ENCODE data around the gene A1BG. TPM values are rescaled to one million over a fixed set of nuclear protein-coding genes. Genes with fewer than 3 reads are reported as not detected.
A peak's percentile ranks its signal among the peaks of the same experiment; 100 is the strongest.

The A1BG gene
- total and polyA plus RNA-seq, 2 experiments from 2014 or later = 35.9 to 108 TPM

DNA sequence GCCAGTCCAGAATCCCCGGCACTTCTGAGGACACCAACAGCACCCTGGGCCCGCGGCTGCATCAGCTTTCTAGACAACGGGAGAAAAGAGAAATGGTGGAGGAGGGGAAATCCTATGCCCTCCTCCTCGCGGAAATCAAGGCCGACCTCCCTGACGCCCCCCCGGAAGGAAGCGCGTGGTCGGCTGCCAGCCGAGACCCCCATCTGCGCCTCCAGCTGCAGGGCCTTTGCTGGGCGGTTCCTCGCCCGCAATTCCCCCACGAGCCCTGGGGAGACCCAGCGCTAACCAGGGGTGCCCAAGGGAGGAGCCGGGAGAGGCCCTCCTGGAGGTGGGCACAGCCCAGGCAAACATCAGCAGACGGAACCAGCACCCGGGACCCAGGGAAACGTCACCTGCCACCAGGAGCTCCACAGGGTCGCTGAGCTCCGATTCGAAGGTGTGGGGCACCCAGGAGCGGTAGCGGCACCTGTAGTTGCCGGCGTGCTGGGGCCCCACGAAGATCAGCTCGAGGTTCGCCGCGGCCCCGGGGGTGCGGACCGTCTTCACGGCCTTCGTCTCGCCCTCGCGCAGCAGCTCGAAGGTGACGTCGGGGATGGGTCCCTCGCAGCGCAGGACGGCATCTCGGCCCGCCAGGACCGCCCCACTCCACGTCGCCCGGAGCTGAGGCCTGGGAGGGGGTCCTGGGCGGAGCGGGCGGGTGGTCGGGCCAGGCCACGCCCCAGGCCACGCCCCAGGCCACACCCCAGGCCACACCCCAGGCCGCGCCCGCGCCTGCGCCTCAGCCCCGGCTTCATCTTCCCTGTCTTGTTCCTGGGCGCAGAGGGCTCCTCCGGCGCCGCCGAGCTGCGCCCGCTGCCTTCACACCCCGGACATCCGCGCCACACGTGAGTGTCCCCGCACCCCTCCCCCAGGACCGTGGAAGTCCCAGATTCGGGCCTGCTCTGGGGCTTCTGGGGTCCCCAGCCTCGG lies 6.0 kb downstream of the A1BG start:
- Histone ChIP-seq H3K27me3 (peaks cover 4% of the 10 kb centered on the region), H4K20me1 (ENCODE audit: insufficient read depth, poor library complexity, severe bottlenecking) (no peaks in the 10 kb centered on the region), H3K4me1 (ENCODE audit: insufficient read depth) (peaks cover 8% of the 10 kb centered on the region), H3K27ac (peak overlapping the region; percentile 91), H2AFZ (peak overlapping the region; percentile 90), H3K9me3 (ENCODE audit: low read depth) (no peaks in the 10 kb centered on the region), H3K4me3 (peak overlapping the region; percentile 99), H3K79me2 (peaks cover 18% of the 10 kb centered on the region), H3K4me2 (peak overlapping the region; percentile 85), H3K9me2 (replicated peaks; ENCODE audit: insufficient read depth) (no peaks in the 10 kb centered on the region), H3K36me3 (replicated peaks; ENCODE audit: insufficient read depth, low read depth) (no peaks in the 10 kb centered on the region)
- no peak for TF ChIP-seq EZH2phosphoT487 (IDR thresholded peaks at IDR 0.05; ENCODE audit: low read depth, severe bottlenecking, unreplicated experiment)
- DNase-seq (ENCODE audit: low spot score) = peak; percentile 87
- WGBS (ENCODE audit: low lambda C conversion rate, missing lambda C conversion rate) = under 1% methylated on average over 59 of the region's 82 CpGs

DNA sequence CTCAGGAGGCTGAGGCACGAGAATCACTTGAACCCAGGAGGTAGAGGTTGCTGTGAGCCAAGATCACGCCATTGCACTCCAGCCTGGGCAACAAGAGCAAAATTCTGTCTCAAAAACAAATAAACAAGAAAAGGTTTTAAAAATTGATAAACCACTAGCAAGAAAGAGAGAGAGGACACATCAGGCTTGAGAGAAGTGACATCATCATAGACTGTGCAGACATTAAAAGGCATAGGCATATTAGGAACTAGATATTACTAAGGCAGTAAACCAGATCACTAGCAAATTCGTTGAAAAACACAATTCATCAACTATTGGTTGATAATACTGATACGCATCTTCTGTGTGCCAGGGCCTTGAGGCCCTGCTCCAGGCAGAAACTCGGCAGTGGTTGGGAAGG lies 7.7 kb downstream of the A1BG start:
- H2AFZ ChIP-seq = no peak overlapping the region
- no peak overlapping the region for H3K4me3 ChIP-seq
- H3K27ac ChIP-seq = no peak overlapping the region
- H3K79me2 ChIP-seq = peaks cover 18% of the 10 kb centered on the region
- peaks cover 8% of the 10 kb centered on the region for H3K4me1 ChIP-seq (ENCODE audit: insufficient read depth)
- H3K27me3 ChIP-seq = peaks cover 4% of the 10 kb centered on the region
- 92% methylated on average over 5 of the region's 5 CpGs for WGBS (ENCODE audit: low lambda C conversion rate, missing lambda C conversion rate)
- no peaks in the 10 kb centered on the region for H3K9me3 ChIP-seq (ENCODE audit: low read depth)
- peak overlapping the region; percentile 85 for H3K4me2 ChIP-seq
- no peaks in the 10 kb centered on the region for H4K20me1 ChIP-seq (ENCODE audit: insufficient read depth, poor library complexity, severe bottlenecking)
- H3K36me3 ChIP-seq (replicated peaks; ENCODE audit: insufficient read depth, low read depth) = no peaks in the 10 kb centered on the region
- TF ChIP-seq, protein P1, sequence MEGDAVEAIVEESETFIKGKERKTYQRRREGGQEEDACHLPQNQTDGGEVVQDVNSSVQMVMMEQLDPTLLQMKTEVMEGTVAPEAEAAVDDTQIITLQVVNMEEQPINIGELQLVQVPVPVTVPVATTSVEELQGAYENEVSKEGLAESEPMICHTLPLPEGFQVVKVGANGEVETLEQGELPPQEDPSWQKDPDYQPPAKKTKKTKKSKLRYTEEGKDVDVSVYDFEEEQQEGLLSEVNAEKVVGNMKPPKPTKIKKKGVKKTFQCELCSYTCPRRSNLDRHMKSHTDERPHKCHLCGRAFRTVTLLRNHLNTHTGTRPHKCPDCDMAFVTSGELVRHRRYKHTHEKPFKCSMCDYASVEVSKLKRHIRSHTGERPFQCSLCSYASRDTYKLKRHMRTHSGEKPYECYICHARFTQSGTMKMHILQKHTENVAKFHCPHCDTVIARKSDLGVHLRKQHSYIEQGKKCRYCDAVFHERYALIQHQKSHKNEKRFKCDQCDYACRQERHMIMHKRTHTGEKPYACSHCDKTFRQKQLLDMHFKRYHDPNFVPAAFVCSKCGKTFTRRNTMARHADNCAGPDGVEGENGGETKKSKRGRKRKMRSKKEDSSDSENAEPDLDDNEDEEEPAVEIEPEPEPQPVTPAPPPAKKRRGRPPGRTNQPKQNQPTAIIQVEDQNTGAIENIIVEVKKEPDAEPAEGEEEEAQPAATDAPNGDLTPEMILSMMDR (IDR thresholded peaks at IDR 0.05; ENCODE audit: poor library complexity) = no peak
- no peak for TF ChIP-seq EZH2phosphoT487 (IDR thresholded peaks at IDR 0.05; ENCODE audit: low read depth, severe bottlenecking, unreplicated experiment)
- no peak for TF ChIP-seq EZH2 (IDR thresholded peaks at IDR 0.05; ENCODE audit: borderline replicate concordance)
- no peaks in the 10 kb centered on the region for H3K9me2 ChIP-seq (replicated peaks; ENCODE audit: insufficient read depth)
- no peak for DNase-seq (ENCODE audit: low spot score)

DNA sequence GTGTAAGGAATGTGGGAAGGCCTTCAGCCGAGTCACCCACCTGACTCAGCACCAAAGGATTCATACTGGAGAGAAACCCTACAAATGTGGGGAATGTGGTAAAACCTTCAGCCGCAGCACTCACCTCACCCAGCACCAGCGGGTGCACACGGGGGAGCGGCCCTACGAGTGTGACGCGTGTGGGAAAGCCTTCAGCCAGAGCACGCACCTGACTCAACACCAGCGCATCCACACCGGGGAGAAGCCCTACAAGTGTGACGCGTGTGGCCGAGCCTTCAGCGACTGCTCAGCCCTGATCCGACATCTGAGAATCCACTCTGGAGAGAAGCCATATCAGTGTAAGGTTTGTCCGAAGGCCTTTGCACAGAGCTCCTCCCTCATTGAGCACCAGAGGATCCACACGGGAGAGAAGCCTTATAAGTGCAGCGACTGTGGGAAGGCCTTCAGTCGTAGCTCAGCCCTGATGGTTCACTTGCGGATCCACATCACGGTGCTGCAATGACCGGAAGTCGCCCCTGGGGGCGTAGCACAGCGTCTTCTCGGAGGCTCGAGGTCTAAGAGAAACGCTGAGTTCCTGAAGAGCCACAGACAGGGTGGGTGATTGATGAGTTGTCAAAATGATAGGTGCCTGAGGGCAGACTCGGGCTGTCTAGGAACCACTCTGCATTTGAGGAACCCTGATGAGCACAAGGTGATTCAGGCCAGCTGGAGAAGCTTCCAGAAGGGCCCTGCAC lies 14.3 kb downstream of the A1BG start:
- Histone ChIP-seq H3K79me2 (no peaks in the 10 kb centered on the region), H2AFZ (no peak overlapping the region), H3K27ac (no peak overlapping the region), H3K4me3 (no peak overlapping the region), H3K27me3 (no peaks in the 10 kb centered on the region), H3K4me2 (no peak overlapping the region), H3K36me3 (replicated peaks; ENCODE audit: insufficient read depth, low read depth) (no peaks in the 10 kb centered on the region), H3K4me1 (ENCODE audit: insufficient read depth) (no peaks in the 10 kb centered on the region), H3K9me2 (replicated peaks; ENCODE audit: insufficient read depth) (no peaks in the 10 kb centered on the region), H3K9me3 (ENCODE audit: low read depth) (no peaks in the 10 kb centered on the region), H4K20me1 (ENCODE audit: insufficient read depth, poor library complexity, severe bottlenecking) (no peaks in the 10 kb centered on the region)
- TF ChIP-seq EZH2phosphoT487 (IDR thresholded peaks at IDR 0.05; ENCODE audit: low read depth, severe bottlenecking, unreplicated experiment) (no peak), EZH2 (IDR thresholded peaks at IDR 0.05; ENCODE audit: borderline replicate concordance) (no peak)
- 82% methylated on average over 30 of the region's 30 CpGs for WGBS (ENCODE audit: low lambda C conversion rate, missing lambda C conversion rate)
- DNase-seq (ENCODE audit: low spot score) = no peak

DNA sequence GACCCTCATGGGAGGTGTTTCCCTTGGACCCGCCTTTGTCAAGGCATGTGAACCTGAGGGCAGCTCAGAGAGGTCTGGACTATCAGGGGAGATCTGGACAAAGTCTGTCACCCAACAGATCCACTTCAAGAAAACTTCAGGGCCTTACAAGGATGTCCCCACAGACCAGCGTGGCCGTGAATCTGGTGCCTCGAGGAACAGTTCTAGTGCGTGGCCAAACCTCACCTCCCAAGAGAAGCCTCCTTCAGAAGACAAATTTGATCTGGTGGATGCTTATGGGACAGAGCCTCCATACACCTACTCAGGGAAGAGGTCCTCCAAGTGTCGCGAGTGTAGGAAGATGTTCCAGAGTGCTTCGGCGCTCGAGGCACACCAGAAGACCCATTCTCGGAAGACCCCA lies 15.0 kb downstream of the A1BG start:
- Histone ChIP-seq H3K9me3 (ENCODE audit: low read depth) (no peaks in the 10 kb centered on the region), H3K9me2 (replicated peaks; ENCODE audit: insufficient read depth) (no peaks in the 10 kb centered on the region), H3K36me3 (replicated peaks; ENCODE audit: insufficient read depth, low read depth) (no peaks in the 10 kb centered on the region), H3K79me2 (no peaks in the 10 kb centered on the region), H3K4me3 (no peak overlapping the region), H2AFZ (no peak overlapping the region), H4K20me1 (ENCODE audit: insufficient read depth, poor library complexity, severe bottlenecking) (no peaks in the 10 kb centered on the region), H3K27ac (no peak overlapping the region), H3K4me1 (ENCODE audit: insufficient read depth) (no peaks in the 10 kb centered on the region), H3K27me3 (no peaks in the 10 kb centered on the region), H3K4me2 (no peak overlapping the region)
- DNase-seq (ENCODE audit: low spot score) = no peak
- 97% methylated on average over 11 of the region's 11 CpGs for WGBS (ENCODE audit: low lambda C conversion rate, missing lambda C conversion rate)
- TF ChIP-seq EZH2 (IDR thresholded peaks at IDR 0.05; ENCODE audit: borderline replicate concordance) (no peak), EZH2phosphoT487 (IDR thresholded peaks at IDR 0.05; ENCODE audit: low read depth, severe bottlenecking, unreplicated experiment) (no peak)
- TF ChIP-seq, protein P1 (IDR thresholded peaks at IDR 0.05; ENCODE audit: poor library complexity) = no peak
